Tibial artery (tissue), 4 donors: Measurements from ENCODE around the gene DPH2.

Source experiments
- DNase-seq, 2 donors: peaks; one replicate each; pipeline ENCODE4 v3.0.0-alpha.2; 2019
- H3K27ac ChIP-seq, 2 donors: fragments of 200-600 bp; sonication (generic) in 1 of 2; 1 replicate in 1 of 2; 2 replicates in 1 of 2; pipeline ENCODE4 v1.5.1; 2018 to 2019; ENCODE audit warnings: mild to moderate bottlenecking in 1 of 2
- H3K27me3 ChIP-seq, 2 donors: fragments of 200-600 bp; sonication (generic) in 1 of 2; one replicate each; pipeline versions ENCODE4 v1.5.1 to v1.6.0; 2016 to 2019
- H3K36me3 ChIP-seq, 3 donors: fragments of 200-600 bp; sonication (generic) in 2 of 3; one replicate each; pipeline ENCODE4 v1.5.1; 2016 to 2019; ENCODE audit warnings: mild to moderate bottlenecking in 2 of 3
- H3K4me1 ChIP-seq, 4 donors: fragments of 200-600 bp; sonication (generic) in 2 of 4; 1 replicate in 3 of 4; 2 replicates in 1 of 4; pipeline ENCODE4 v1.5.1; 2016 to 2019
- H3K4me3 ChIP-seq, 2 donors: fragments of 200-600 bp; sonication (generic) in 1 of 2; 1 replicate in 1 of 2; 2 replicates in 1 of 2; pipeline ENCODE4 v1.5.1; 2018 to 2019; ENCODE audit warnings: mild to moderate bottlenecking in 2 of 2
- H3K9me3 ChIP-seq, 3 donors: fragments of 200-600 bp; sonication (generic) in 1 of 3; one replicate each; pipeline ENCODE4 v1.5.1; 2016 to 2019
- intact Hi-C: fragments of 100-400 bp; cut with DNase I; formaldehyde crosslinking; loops from one replicate; pipeline ENCODE4 v1.15.0; 2023; ENCODE audit warnings: low total_unique reads
- TF ChIP-seq, protein P1 (sequence below), 2 experiments: fragments of 200-600 bp in 1 of 2; fragments of 450-650 bp in 1 of 2; IDR thresholded peaks; one replicate each; pipeline ENCODE4 v1.5.1; 2017 to 2019; ENCODE audit warnings: antibody characterized with exemption in 2 of 2, mild to moderate bottlenecking in 1 of 2, moderate library complexity in 1 of 2

Gene DPH2

DNA sequence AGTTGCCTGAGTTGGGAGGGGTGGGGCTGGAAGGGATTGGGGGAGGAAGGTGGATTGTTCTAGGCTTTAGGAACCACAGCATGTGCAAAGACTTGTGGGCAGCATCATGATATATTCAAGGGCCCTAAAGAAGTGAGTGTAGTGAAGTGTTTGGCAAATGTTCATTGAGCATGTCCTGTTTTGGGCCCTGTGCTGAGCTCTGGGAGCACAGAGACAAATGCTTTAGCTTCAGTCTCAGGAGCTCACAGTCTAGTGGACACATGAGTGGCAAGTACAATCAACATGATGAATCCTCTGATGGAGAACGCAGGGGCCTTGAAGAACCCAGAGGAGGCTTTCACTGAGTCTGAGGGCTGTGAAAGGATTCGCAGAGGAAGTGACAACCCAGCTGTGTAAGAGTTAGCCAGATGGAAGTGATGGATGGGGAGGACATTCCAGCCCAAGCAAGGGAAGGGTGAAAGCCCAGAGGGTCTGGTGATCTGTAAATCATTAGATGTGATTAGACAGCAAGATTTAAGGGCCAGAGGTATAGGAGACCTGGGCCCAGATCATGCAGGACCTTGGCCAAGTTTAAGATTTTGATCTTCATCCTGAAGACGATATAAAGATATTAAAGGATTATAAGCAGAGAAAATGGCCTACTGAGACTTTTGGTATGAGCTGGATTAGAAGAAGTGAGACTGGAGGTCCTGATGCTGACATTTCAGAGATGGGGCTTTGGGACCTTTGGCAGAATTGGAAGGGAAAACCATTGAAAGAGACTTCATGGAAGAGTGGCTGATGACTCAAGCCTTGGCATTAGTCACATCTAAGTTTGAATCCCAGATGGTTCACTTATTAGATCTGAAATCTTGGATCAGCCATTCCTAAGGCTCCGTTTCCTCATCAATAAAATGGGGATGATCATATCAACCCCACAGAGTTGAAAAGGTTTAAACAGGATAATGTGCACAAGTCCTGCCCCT lies 18.5 kb upstream of the DPH2 start:
- no peak for DNase-seq
- intact Hi-C loops, result no loop called here
- H3K4me3 ChIP-seq, result no peak overlapping the region
- TF ChIP-seq, protein P1, sequence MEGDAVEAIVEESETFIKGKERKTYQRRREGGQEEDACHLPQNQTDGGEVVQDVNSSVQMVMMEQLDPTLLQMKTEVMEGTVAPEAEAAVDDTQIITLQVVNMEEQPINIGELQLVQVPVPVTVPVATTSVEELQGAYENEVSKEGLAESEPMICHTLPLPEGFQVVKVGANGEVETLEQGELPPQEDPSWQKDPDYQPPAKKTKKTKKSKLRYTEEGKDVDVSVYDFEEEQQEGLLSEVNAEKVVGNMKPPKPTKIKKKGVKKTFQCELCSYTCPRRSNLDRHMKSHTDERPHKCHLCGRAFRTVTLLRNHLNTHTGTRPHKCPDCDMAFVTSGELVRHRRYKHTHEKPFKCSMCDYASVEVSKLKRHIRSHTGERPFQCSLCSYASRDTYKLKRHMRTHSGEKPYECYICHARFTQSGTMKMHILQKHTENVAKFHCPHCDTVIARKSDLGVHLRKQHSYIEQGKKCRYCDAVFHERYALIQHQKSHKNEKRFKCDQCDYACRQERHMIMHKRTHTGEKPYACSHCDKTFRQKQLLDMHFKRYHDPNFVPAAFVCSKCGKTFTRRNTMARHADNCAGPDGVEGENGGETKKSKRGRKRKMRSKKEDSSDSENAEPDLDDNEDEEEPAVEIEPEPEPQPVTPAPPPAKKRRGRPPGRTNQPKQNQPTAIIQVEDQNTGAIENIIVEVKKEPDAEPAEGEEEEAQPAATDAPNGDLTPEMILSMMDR (IDR thresholded peaks at IDR 0.05), result no peak
- peaks cover under 1 to 29% (median 9%) of the 10 kb centered on the region in 3 donors for H3K36me3 ChIP-seq
- H3K9me3 ChIP-seq, result no peaks in the 10 kb centered on the region
- no peaks in the 10 kb centered on the region for H3K27me3 ChIP-seq
- peaks cover 0 to 23% (median 20%) of the 10 kb centered on the region in 4 donors for H3K4me1 ChIP-seq
- no peak overlapping the region for H3K27ac ChIP-seq

- DNase-seq, result no peak
- peaks cover 0 to 15% (median 12%) of the 10 kb centered on the region in 4 donors for H3K4me1 ChIP-seq
- H3K27me3 ChIP-seq, result no peaks in the 10 kb centered on the region
- H3K36me3 ChIP-seq, result peaks cover 16 to 44% (median 24%) of the 10 kb centered on the region in 3 donors
- no peak overlapping the region for H3K4me3 ChIP-seq
- TF ChIP-seq, protein P1 (IDR thresholded peaks at IDR 0.05), result no peak
- H3K27ac ChIP-seq, result no peak overlapping the region
- H3K9me3 ChIP-seq, result no peaks in the 10 kb centered on the region
- intact Hi-C loops, result no loop called here
Observed at GRCh38 chr1:43952731-43953346, 17.0 kb upstream of the DPH2 start.

DNA sequence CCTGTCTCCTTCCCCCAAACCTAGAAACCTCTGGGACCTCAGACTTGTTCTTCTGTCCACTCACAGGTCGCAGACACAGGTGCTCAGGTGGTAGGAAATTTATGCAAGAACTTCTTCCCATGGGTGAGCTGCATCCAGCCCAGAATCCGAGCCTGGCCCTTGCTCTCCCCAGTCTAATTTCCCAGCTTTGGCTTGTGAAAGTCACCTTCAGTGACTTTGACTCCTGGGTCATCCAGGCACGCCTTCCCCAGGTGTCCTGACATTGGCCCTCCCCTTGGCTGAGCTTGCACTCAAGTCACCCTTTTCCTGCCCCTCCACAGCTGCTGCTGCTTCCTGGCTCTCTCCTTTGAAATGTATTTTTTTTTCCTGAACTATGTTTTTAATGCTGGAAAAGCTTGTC lies 16.4 kb upstream of the DPH2 start:
- TF ChIP-seq, protein P1 (IDR thresholded peaks at IDR 0.05), result no peak
- Histone ChIP-seq H3K36me3 (peaks cover 20 to 50% (median 30%) of the 10 kb centered on the region in 3 donors), H3K9me3 (no peaks in the 10 kb centered on the region), H3K4me3 (no peak overlapping the region), H3K27ac (no peak overlapping the region), H3K27me3 (no peaks in the 10 kb centered on the region), H3K4me1 (peaks cover 0 to 9% (median 7%) of the 10 kb centered on the region in 4 donors)
- intact Hi-C loops, result no loop called here
- no peak for DNase-seq

DNA sequence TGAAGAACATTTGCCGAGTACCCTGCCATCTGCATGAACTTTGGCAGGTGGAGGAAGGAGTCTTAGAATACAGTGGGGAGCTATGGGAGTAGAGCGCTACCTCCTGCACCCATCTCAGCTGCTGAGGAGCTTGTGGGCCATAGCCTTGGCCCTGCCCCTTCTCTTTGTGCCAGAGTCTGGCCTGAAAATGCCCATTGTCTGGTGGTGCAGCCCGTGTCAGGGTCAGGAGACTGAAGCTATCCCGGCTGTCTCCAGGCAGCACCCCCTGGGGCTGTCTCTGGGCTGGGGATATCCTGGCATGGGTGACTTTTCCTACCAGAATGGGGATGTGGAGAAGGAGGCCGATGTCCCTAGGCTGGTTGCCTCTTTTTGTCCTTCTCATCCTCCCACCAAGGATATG lies 15.8 kb upstream of the DPH2 start:
- H3K27ac ChIP-seq, result no peak overlapping the region
- H3K4me3 ChIP-seq, result no peak overlapping the region
- no peaks in the 10 kb centered on the region for H3K9me3 ChIP-seq
- TF ChIP-seq, protein P1 (IDR thresholded peaks at IDR 0.05), result no peak
- H3K4me1 ChIP-seq, result peaks cover 0 to 3% (median 1%) of the 10 kb centered on the region in 4 donors
- peaks cover 27 to 56% (median 36%) of the 10 kb centered on the region in 3 donors for H3K36me3 ChIP-seq
- intact Hi-C loops, result no loop called here
- H3K27me3 ChIP-seq, result no peaks in the 10 kb centered on the region
- DNase-seq, result no peak

- H3K27me3 ChIP-seq, result no peaks in the 10 kb centered on the region
- H3K9me3 ChIP-seq, result no peaks in the 10 kb centered on the region
- TF ChIP-seq, protein P1 (IDR thresholded peaks at IDR 0.05), result no peak
- H3K4me1 ChIP-seq, result no peaks in the 10 kb centered on the region
- DNase-seq, result no peak
- peaks cover 34 to 60% (median 52%) of the 10 kb centered on the region in 3 donors for H3K36me3 ChIP-seq
- intact Hi-C loops, result no loop called here
- no peak overlapping the region for H3K27ac ChIP-seq
- no peak overlapping the region for H3K4me3 ChIP-seq
Observed at GRCh38 chr1:43956234-43956633, 13.6 kb upstream of the DPH2 start.
